Fibroblast of lung (primary cell): ENCODE data around the gene PIANP. TPM values are rescaled to one million over a fixed set of nuclear protein-coding genes. Genes with fewer than 3 reads are reported as not detected.

Source experiments
- DNase-seq, 2 donors: peaks; one replicate each; pipeline versions ENCODE4 v3.0.0 to v3.0.0-alpha.2; 2010; ENCODE audit warnings: low read depth in 2 of 2
- H2AFZ ChIP-seq: 2 replicates; pipeline ENCODE4 v1.5.1; 2012; ENCODE audit warnings: low read length, control low read depth, inconsistent platforms
- H3K27ac ChIP-seq: 2 replicates; pipeline ENCODE4 v1.5.1; 2011; ENCODE audit warnings: low read length, control low read depth; ENCODE audit not compliant: insufficient read depth
- H3K27me3 ChIP-seq: 2 replicates; pipeline ENCODE4 v1.5.1; 2011; ENCODE audit warnings: mild to moderate bottlenecking, low read length; ENCODE audit not compliant: control insufficient read depth, insufficient read depth
- H3K36me3 ChIP-seq: 2 replicates; pipeline ENCODE4 v1.5.1; 2011; ENCODE audit warnings: low read length; ENCODE audit not compliant: control insufficient read depth, insufficient read depth
- H3K4me1 ChIP-seq: 2 replicates; pipeline ENCODE4 v1.5.1; 2011; ENCODE audit warnings: low read length; ENCODE audit not compliant: control insufficient read depth, insufficient read depth; ENCODE audit errors: extremely low read depth
- H3K4me2 ChIP-seq: 2 replicates; pipeline ENCODE4 v1.5.1; 2011; ENCODE audit warnings: low read length, control low read depth; ENCODE audit not compliant: insufficient read depth; ENCODE audit errors: extremely low read depth
- H3K4me3 ChIP-seq, 4 experiments: fragments of 200-600 bp in 1 of 4; sonication (generic) in 1 of 4; replicated peaks in 1 of 4; 2 replicates each; pipeline ENCODE4 v1.5.1; 2011 to 2016; ENCODE audit warnings: low read length in 4 of 4, low read depth in 3 of 4, mild to moderate bottlenecking in 3 of 4, control low read depth in 2 of 4, inconsistent platforms in 1 of 4, mixed read lengths in 1 of 4; ENCODE audit not compliant: insufficient read depth in 1 of 4; ENCODE audit errors: control extremely low read depth in 1 of 4
- H3K79me2 ChIP-seq: 2 replicates; pipeline ENCODE4 v1.5.1; 2012; ENCODE audit warnings: mild to moderate bottlenecking, low read length, inconsistent platforms; ENCODE audit not compliant: control insufficient read depth, insufficient read depth
- H3K9ac ChIP-seq: 2 replicates; pipeline ENCODE4 v1.5.1; 2011; ENCODE audit warnings: mild to moderate bottlenecking, low read length, control low read depth; ENCODE audit not compliant: insufficient read depth
- H3K9me3 ChIP-seq: 2 replicates; pipeline ENCODE4 v1.5.1; 2012; ENCODE audit warnings: low read depth, low read length; ENCODE audit not compliant: control insufficient read depth, insufficient read depth
- H4K20me1 ChIP-seq: 2 replicates; pipeline ENCODE4 v1.5.1; 2011; ENCODE audit warnings: low read length; ENCODE audit not compliant: control insufficient read depth, insufficient read depth; ENCODE audit errors: extremely low read depth
- CTCF ChIP-seq, 2 donors: IDR thresholded peaks in 1 of 2; conservative IDR thresholded peaks in 1 of 2; 1 replicate in 1 of 2; 2 replicates in 1 of 2; pipeline ENCODE4 v1.5.1; 2011 to 2012; ENCODE audit warnings: low read length in 2 of 2, control low read depth in 1 of 2, inconsistent platforms in 1 of 2, low read depth in 1 of 2, mild to moderate bottlenecking in 1 of 2
- EZH2 ChIP-seq: IDR thresholded peaks from 2 replicates; pipeline ENCODE4 v1.5.1; 2012; ENCODE audit warnings: low read length, control low read depth, mild to moderate bottlenecking; ENCODE audit errors: missing control alignments
- polyA plus RNA-seq, 2 donors: library from polyadenylated mRNA; depleted of rRNA in 1 of 2; stranded (reverse) in 1 of 2; unstranded in 1 of 2; fragments of >200 nt; gene quantifications; 2 replicates each; pipeline ENCODE4 v1.2.1, GENCODE V29; 2011 to 2012; ENCODE audit warnings: missing spikeins in 1 of 2
- total RNA-seq: library from RNA; depleted of rRNA; stranded (reverse); fragments of >200 nt; gene quantifications from 2 replicates; pipeline ENCODE4 v1.2.1, GENCODE V29; 2014

The PIANP gene
- total and polyA plus RNA-seq, 2 donors (not counting 1 experiment from before 2014, with no cell fraction given): 0.17 to 0.49 TPM

- H3K4me3 ChIP-seq: peak within 1 kb of the TSS; percentile 78 to 93 (median 82)
- peak within 1 kb of the TSS; percentile 64 for H3K9ac ChIP-seq
- H3K27ac ChIP-seq: peak within 1 kb of the TSS; percentile 70
- H3K36me3 ChIP-seq: peaks cover 6% of the 10 kb centered on the region
- H3K79me2 ChIP-seq: peaks cover 3% of the 10 kb centered on the region
- no peaks in the 10 kb centered on the region for H4K20me1 ChIP-seq
- H3K9me3 ChIP-seq: no peaks in the 10 kb centered on the region
- peak within 1 kb of the TSS; percentile 96 for H2AFZ ChIP-seq
- DNase-seq: peak; percentile 99 to 100
- no peaks in the 10 kb centered on the region for H3K4me1 ChIP-seq
- no peak for TF ChIP-seq CTCF (conservative IDR thresholded peaks at IDR 0.05 in 1 of 2, IDR thresholded peaks at IDR 0.05 in 1 of 2; ENCODE audit: low read depth in 1 of 2, low read length in 2 of 2)
- TF ChIP-seq EZH2: no peak
- H3K4me2 ChIP-seq: peak within 1 kb of the TSS; percentile 83
- H3K27me3 ChIP-seq: no peaks in the 10 kb centered on the region
Observed at GRCh38 chr12:6662906-6663742, 37.5 kb downstream of the PIANP start, which contains the start of gene ING4. Gene ING4, minus strand, starts transcription at chr12:6663119. Its CDS starts 18 bp downstream, at chr12:6663101.

GRCh38 chr12:6662602-6662905 lies 38.1 kb downstream of the PIANP start:
- Histone ChIP-seq H4K20me1 (no peaks in the 10 kb centered on the region), H3K79me2 (peaks cover 3% of the 10 kb centered on the region), H3K36me3 (peaks cover 1% of the 10 kb centered on the region), H3K27ac (peak overlapping the region; percentile 70), H3K9me3 (no peaks in the 10 kb centered on the region), H3K4me3 (peak overlapping the region; percentile 78 to 93 (median 82)), H3K4me1 (no peaks in the 10 kb centered on the region), H3K27me3 (no peaks in the 10 kb centered on the region), H3K9ac (peak overlapping the region; percentile 64), H3K4me2 (peak overlapping the region; percentile 83), H2AFZ (peak overlapping the region; percentile 93)
- no peak for DNase-seq
- no peak for TF ChIP-seq CTCF (conservative IDR thresholded peaks at IDR 0.05 in 1 of 2, IDR thresholded peaks at IDR 0.05 in 1 of 2; ENCODE audit: low read depth in 1 of 2, low read length in 2 of 2)
- TF ChIP-seq EZH2: no peak

GRCh38 chr12:6653987-6654386 lies 46.6 kb downstream of the PIANP start:
- H2AFZ ChIP-seq: no peak overlapping the region
- H3K9me3 ChIP-seq: no peaks in the 10 kb centered on the region
- H3K27ac ChIP-seq: no peak overlapping the region
- no peak for DNase-seq
- H3K27me3 ChIP-seq: no peaks in the 10 kb centered on the region
- H3K79me2 ChIP-seq: no peaks in the 10 kb centered on the region
- TF ChIP-seq EZH2: no peak
- no peak for TF ChIP-seq CTCF (conservative IDR thresholded peaks at IDR 0.05 in 1 of 2, IDR thresholded peaks at IDR 0.05 in 1 of 2; ENCODE audit: low read depth in 1 of 2, low read length in 2 of 2)
- H3K4me1 ChIP-seq: no peaks in the 10 kb centered on the region
- peaks cover 7% of the 10 kb centered on the region for H3K36me3 ChIP-seq
- H4K20me1 ChIP-seq: no peaks in the 10 kb centered on the region
- no peak overlapping the region for H3K9ac ChIP-seq
- H3K4me2 ChIP-seq: no peak overlapping the region
- no peak overlapping the region for H3K4me3 ChIP-seq
